Suprapubic skin (tissue), 4 donors: ENCODE results near the gene UBE2O. TPM values are rescaled to one million over a fixed set of nuclear protein-coding genes. Genes with fewer than 3 reads are reported as not detected.

Source experiments
- DNase-seq, 2 donors: peaks; one replicate each; pipeline ENCODE4 v3.0.0-alpha.2; 2019; ENCODE audit warnings: low spot score in 2 of 2
- H3K27ac ChIP-seq: fragments of 200-600 bp; sonication (generic); one replicate; pipeline ENCODE4 v1.5.1; 2019
- H3K27me3 ChIP-seq: fragments of 200-600 bp; sonication (generic); one replicate; pipeline ENCODE4 v1.5.1; 2019
- H3K36me3 ChIP-seq: fragments of 200-600 bp; sonication (generic); one replicate; pipeline ENCODE4 v1.5.1; 2019
- H3K4me1 ChIP-seq: fragments of 200-600 bp; sonication (generic); one replicate; pipeline ENCODE4 v1.5.1; 2019
- H3K4me3 ChIP-seq: fragments of 200-600 bp; sonication (generic); one replicate; pipeline ENCODE4 v1.5.1; 2019; ENCODE audit warnings: mild to moderate bottlenecking
- H3K9me3 ChIP-seq: fragments of 200-600 bp; sonication (generic); one replicate; pipeline ENCODE4 v1.5.1; 2019
- CTCF ChIP-seq, 2 donors: fragments of 200-600 bp in 1 of 2; fragments of 450-650 bp in 1 of 2; sonication (generic) in 1 of 2; IDR thresholded peaks; one replicate each; pipeline ENCODE4 v1.5.1; 2016 to 2019; ENCODE audit warnings: antibody characterized with exemption in 2 of 2, mild to moderate bottlenecking in 1 of 2, moderate library complexity in 1 of 2
- EP300 ChIP-seq: sonication (generic); formaldehyde crosslinking; IDR thresholded peaks from one replicate; pipeline ENCODE4 v1.6.1; 2017; ENCODE audit warnings: antibody characterized with exemption
- POLR2A ChIP-seq, 2 donors: fragments of 450-650 bp; IDR thresholded peaks; one replicate each; pipeline ENCODE4 v1.6.1; 2017; ENCODE audit warnings: antibody characterized with exemption in 2 of 2, mild to moderate bottlenecking in 2 of 2, moderate library complexity in 2 of 2
- POLR2AphosphoS5 ChIP-seq, 3 donors: sonication (generic); formaldehyde crosslinking; IDR thresholded peaks; one replicate each; pipeline ENCODE4 v1.6.1; 2017; ENCODE audit warnings: antibody characterized with exemption in 3 of 3
- WGBS: methylation state at CpG from one replicate; pipeline ENCODE4 v1.1.5; 2018; 5-methylcytosine and 5-hydroxymethylcytosine counted together
- total RNA-seq, 4 donors: library from RNA; depleted of rRNA; stranded (reverse); fragments of >200 nt; gene quantifications; one replicate each; pipeline ENCODE4 v1.1.0, GENCODE V29; 2016

UBE2O gene
- total RNA-seq, 4 donors from 2014 or later, result 31.3 to 42.0 (median 37.7) TPM

GRCh38 chr17:76469991-76470739 is 17.2 kb upstream of the UBE2O start:
- TF ChIP-seq EP300 (no peak), POLR2AphosphoS5 (IDR thresholded peaks at IDR 0.05) (no peak), POLR2A (IDR thresholded peaks at IDR 0.05) (no peak), CTCF (IDR thresholded peaks at IDR 0.05) (no peak)
- no peaks in the 10 kb centered on the region for H3K27me3 ChIP-seq
- H3K4me1 ChIP-seq, result no peaks in the 10 kb centered on the region
- no peak for DNase-seq
- no peak overlapping the region for H3K4me3 ChIP-seq
- no peaks in the 10 kb centered on the region for H3K9me3 ChIP-seq
- H3K36me3 ChIP-seq, result peaks cover 45% of the 10 kb centered on the region
- WGBS, result 84% methylated on average over 6 of the region's 13 CpGs
- no peak overlapping the region for H3K27ac ChIP-seq

- no peaks in the 10 kb centered on the region for H3K4me1 ChIP-seq
- peaks cover 38% of the 10 kb centered on the region for H3K36me3 ChIP-seq
- no peak for TF ChIP-seq EP300
- TF ChIP-seq CTCF (IDR thresholded peaks at IDR 0.05), result no peak
- TF ChIP-seq POLR2AphosphoS5 (IDR thresholded peaks at IDR 0.05), result no peak
- no peak for TF ChIP-seq POLR2A (IDR thresholded peaks at IDR 0.05)
- H3K9me3 ChIP-seq, result no peaks in the 10 kb centered on the region
- DNase-seq, result no peak
- 87% methylated on average over 16 of the region's 38 CpGs for WGBS
- H3K27ac ChIP-seq, result no peak overlapping the region
- no peaks in the 10 kb centered on the region for H3K27me3 ChIP-seq
- H3K4me3 ChIP-seq, result no peak overlapping the region
Measured at GRCh38 chr17:76469076-76469990, 16.4 kb upstream of the UBE2O start.

GRCh38 chr17:76468634-76469010 is 15.7 kb upstream of the UBE2O start:
- H3K4me3 ChIP-seq, result no peak overlapping the region
- no peak overlapping the region for H3K27ac ChIP-seq
- H3K27me3 ChIP-seq, result no peaks in the 10 kb centered on the region
- TF ChIP-seq POLR2AphosphoS5 (IDR thresholded peaks at IDR 0.05), result no peak
- no peak for TF ChIP-seq POLR2A (IDR thresholded peaks at IDR 0.05)
- TF ChIP-seq EP300, result no peak
- TF ChIP-seq CTCF (IDR thresholded peaks at IDR 0.05), result no peak
- DNase-seq, result no peak
- H3K9me3 ChIP-seq, result no peaks in the 10 kb centered on the region
- no peaks in the 10 kb centered on the region for H3K4me1 ChIP-seq
- H3K36me3 ChIP-seq, result peaks cover 31% of the 10 kb centered on the region
- no CpG with 5 or more reads among the region's 14 CpGs for WGBS

GRCh38 chr17:76467809-76468633 is 15.1 kb upstream of the UBE2O start:
- no peaks in the 10 kb centered on the region for H3K9me3 ChIP-seq
- H3K27ac ChIP-seq, result no peak overlapping the region
- H3K4me1 ChIP-seq, result no peaks in the 10 kb centered on the region
- no peak overlapping the region for H3K4me3 ChIP-seq
- no peaks in the 10 kb centered on the region for H3K27me3 ChIP-seq
- TF ChIP-seq EP300 (no peak), POLR2AphosphoS5 (IDR thresholded peaks at IDR 0.05) (no peak), POLR2A (IDR thresholded peaks at IDR 0.05) (no peak), CTCF (IDR thresholded peaks at IDR 0.05) (no peak)
- H3K36me3 ChIP-seq, result peaks cover 25% of the 10 kb centered on the region
- WGBS, result 49% methylated on average over 4 of the region's 8 CpGs
- DNase-seq, result no peak
